SH-SY5Y (cell line): ENCODE data around the gene MEF2A.

Experiments used
- GATA2 ChIP-seq: IDR thresholded peaks from 2 replicates; pipeline ENCODE4 v1.6.1; 2011; ENCODE audit warnings: mild to moderate bottlenecking, low read depth, low read length
- GATA3 ChIP-seq: IDR thresholded peaks from 2 replicates; pipeline ENCODE4 v1.6.1; 2011; ENCODE audit warnings: low read depth, mild to moderate bottlenecking, low read length, moderate library complexity

- TF ChIP-seq GATA2 (no peak), GATA3 (no peak)
Measured at GRCh38 chr15:99702895-99703602, 137.3 kb downstream of the MEF2A start.
